Measurements from ENCODE around the gene ROCK1. TPM values are rescaled to one million over a fixed set of nuclear protein-coding genes. Genes with fewer than 3 reads are reported as not detected.

The ROCK1 gene
- total and polyA plus RNA-seq, 2 donors (not counting 3 experiments of a cell fraction or from before 2014, with no cell fraction given): 5.3 to 53.0 TPM

DNA sequence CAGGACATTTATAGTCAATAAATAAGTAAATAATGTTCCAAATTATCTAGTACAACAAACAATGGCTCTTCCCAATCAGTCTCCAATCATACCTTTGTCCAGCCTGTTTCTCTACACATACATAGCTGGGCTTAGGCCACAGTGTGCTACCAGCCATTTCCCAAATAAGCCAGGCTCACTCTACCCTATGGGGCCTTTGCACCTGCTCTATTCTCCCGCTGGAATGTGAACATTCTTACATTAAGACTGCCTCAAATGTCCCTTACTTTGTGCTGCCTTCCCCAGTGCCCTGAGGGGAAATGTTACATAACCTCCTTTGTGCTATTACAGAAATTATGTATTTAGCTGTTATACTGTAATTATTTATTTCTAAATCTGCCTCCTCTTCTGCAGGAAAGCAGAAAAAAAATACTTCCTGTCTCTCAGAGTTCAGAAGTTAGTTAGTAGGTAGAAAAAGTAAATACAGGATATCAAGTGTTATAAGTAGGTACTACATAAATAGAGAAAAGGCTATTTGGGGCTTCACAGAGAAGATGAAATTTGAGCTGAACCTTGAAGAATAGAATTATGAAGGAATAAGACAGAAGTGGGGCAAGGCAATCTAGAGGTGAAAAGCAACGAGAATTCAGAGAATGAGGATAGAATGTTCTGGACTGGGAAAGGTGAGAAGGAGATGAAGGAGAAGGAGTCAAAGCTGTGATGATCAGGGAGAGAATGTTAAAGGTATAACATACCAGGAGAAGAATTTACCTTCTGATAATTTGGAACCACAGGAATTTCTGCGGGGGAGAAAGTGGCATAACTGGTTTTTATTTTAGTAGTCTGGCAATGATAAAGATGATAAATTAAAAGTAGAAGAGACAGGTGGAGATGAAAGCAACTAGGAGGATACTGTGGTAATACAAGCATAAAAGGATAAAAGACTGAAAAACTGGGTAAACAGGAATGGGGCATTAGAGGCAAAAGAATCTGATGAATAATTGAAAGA is 37.0 kb downstream of the ROCK1 start:
- Histone ChIP-seq H3K4me3 (replicated peaks in 1 of 3; ENCODE audit: insufficient read depth in 1 of 3, low read depth in 1 of 3, low read length in 3 of 3) (no peak overlapping the region), H4K20me1 (replicated peaks; ENCODE audit: control insufficient read depth, extremely low read depth, insufficient read depth, low read length) (peaks cover 9% of the 10 kb centered on the region), H3K4me2 (ENCODE audit: insufficient read depth, low read length) (no peak overlapping the region), H2AFZ (ENCODE audit: low read depth, low read length) (no peak overlapping the region), H3K79me2 (ENCODE audit: control insufficient read depth, insufficient read depth, low read length) (peaks cover 88% of the 10 kb centered on the region), H3K27ac (ENCODE audit: insufficient read depth, low read depth, low read length) (no peak overlapping the region), H3K4me1 (ENCODE audit: control insufficient read depth, extremely low read depth, insufficient read depth, low read length) (no peaks in the 10 kb centered on the region), H3K9me3 (replicated peaks; ENCODE audit: control insufficient read depth, insufficient read depth, low read length) (no peaks in the 10 kb centered on the region), H3K9me1 (replicated peaks; ENCODE audit: control insufficient read depth, extremely low read depth, insufficient read depth, low read length) (no peaks in the 10 kb centered on the region), H3K27me3 (ENCODE audit: control insufficient read depth in 2 of 2, insufficient read depth in 2 of 2, low read length in 2 of 2) (no peaks in the 10 kb centered on the region), H3K36me3 (ENCODE audit: control insufficient read depth in 2 of 2, extremely low read depth in 1 of 2, insufficient read depth in 2 of 2, low read length in 2 of 2) (no peaks in the 10 kb centered on the region), H3K9ac (replicated peaks; ENCODE audit: extremely low read depth, insufficient read depth, low read length) (no peak overlapping the region)
- intact Hi-C loops (cut with micrococcal nuclease): no loop called here
- POLR2A ChIA-PET: no interaction called here
- FAIRE-seq: no peak
- CTCF ChIA-PET: interaction anchor here (0.8 to 1.2 kb wide), 2 partner anchors 8 to 9 kb away, joined by 3 read pairs; no protein-coding TSS in a partner anchor
- peak; percentile 14 for DNase-seq (ENCODE audit: low read depth, low spot score)
- TF ChIP-seq EZH2 (IDR thresholded peaks at IDR 0.05; ENCODE audit: borderline replicate concordance, low read depth, low read length, severe bottlenecking): no peak
- TF ChIP-seq, protein P1, sequence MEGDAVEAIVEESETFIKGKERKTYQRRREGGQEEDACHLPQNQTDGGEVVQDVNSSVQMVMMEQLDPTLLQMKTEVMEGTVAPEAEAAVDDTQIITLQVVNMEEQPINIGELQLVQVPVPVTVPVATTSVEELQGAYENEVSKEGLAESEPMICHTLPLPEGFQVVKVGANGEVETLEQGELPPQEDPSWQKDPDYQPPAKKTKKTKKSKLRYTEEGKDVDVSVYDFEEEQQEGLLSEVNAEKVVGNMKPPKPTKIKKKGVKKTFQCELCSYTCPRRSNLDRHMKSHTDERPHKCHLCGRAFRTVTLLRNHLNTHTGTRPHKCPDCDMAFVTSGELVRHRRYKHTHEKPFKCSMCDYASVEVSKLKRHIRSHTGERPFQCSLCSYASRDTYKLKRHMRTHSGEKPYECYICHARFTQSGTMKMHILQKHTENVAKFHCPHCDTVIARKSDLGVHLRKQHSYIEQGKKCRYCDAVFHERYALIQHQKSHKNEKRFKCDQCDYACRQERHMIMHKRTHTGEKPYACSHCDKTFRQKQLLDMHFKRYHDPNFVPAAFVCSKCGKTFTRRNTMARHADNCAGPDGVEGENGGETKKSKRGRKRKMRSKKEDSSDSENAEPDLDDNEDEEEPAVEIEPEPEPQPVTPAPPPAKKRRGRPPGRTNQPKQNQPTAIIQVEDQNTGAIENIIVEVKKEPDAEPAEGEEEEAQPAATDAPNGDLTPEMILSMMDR (IDR thresholded peaks at IDR 0.05; ENCODE audit: extremely low read depth in 1 of 2, insufficient read depth in 1 of 2, low read depth in 1 of 2, low read length in 2 of 2): no peak
- BruUV-seq (replicated peaks): no TSS peak
- dilution Hi-C loops (cut with MboI; ENCODE audit: extremely low pct_ligation_motif_present, low sequenced_read_pairs): no loop called here

- Histone ChIP-seq H3K4me2 (ENCODE audit: insufficient read depth, low read length) (no peak overlapping the region), H4K20me1 (replicated peaks; ENCODE audit: control insufficient read depth, extremely low read depth, insufficient read depth, low read length) (peaks cover 14% of the 10 kb centered on the region), H3K79me2 (ENCODE audit: control insufficient read depth, insufficient read depth, low read length) (peaks cover 77% of the 10 kb centered on the region), H3K4me1 (ENCODE audit: control insufficient read depth, extremely low read depth, insufficient read depth, low read length) (no peaks in the 10 kb centered on the region), H3K9me3 (replicated peaks; ENCODE audit: control insufficient read depth, insufficient read depth, low read length) (no peaks in the 10 kb centered on the region), H3K9me1 (replicated peaks; ENCODE audit: control insufficient read depth, extremely low read depth, insufficient read depth, low read length) (no peaks in the 10 kb centered on the region), H2AFZ (ENCODE audit: low read depth, low read length) (no peak overlapping the region), H3K36me3 (ENCODE audit: control insufficient read depth in 2 of 2, extremely low read depth in 1 of 2, insufficient read depth in 2 of 2, low read length in 2 of 2) (no peaks in the 10 kb centered on the region), H3K27me3 (ENCODE audit: control insufficient read depth in 2 of 2, insufficient read depth in 2 of 2, low read length in 2 of 2) (no peaks in the 10 kb centered on the region), H3K9ac (replicated peaks; ENCODE audit: extremely low read depth, insufficient read depth, low read length) (no peak overlapping the region), H3K27ac (ENCODE audit: insufficient read depth, low read depth, low read length) (no peak overlapping the region), H3K4me3 (replicated peaks in 1 of 3; ENCODE audit: insufficient read depth in 1 of 3, low read depth in 1 of 3, low read length in 3 of 3) (no peak overlapping the region)
- CTCF ChIA-PET: interaction anchor here (1.4 kb wide), 1 partner anchor 10 kb away, joined by 3 read pairs; no protein-coding TSS in a partner anchor
- POLR2A ChIA-PET: no interaction called here
- FAIRE-seq (no peak), DNase-seq (ENCODE audit: low read depth, low spot score) (peak; percentile 12)
- intact Hi-C loops (cut with micrococcal nuclease): no loop called here
- no TSS peak for BruUV-seq (replicated peaks)
- TF ChIP-seq POLR2A (IDR thresholded peaks at IDR 0.05; ENCODE audit: low read depth, low read length) (no peak), GATA2 (IDR thresholded peaks at IDR 0.05; ENCODE audit: insufficient read depth, insufficient read length, low read depth, low read length) (no peak), JUN (IDR thresholded peaks at IDR 0.05; ENCODE audit: borderline replicate concordance, insufficient read depth, insufficient read length, low read depth) (no peak), MYC (IDR thresholded peaks at IDR 0.05; ENCODE audit: low read depth, low read length) (no peak), FOS (IDR thresholded peaks at IDR 0.05; ENCODE audit: borderline replicate concordance, insufficient read depth, low read length) (no peak), POLR2AphosphoS5 (IDR thresholded peaks at IDR 0.05; ENCODE audit: insufficient read depth, low read depth, low read length) (no peak), EZH2 (IDR thresholded peaks at IDR 0.05; ENCODE audit: borderline replicate concordance, low read depth, low read length, severe bottlenecking) (no peak)
- TF ChIP-seq, protein P1 (IDR thresholded peaks at IDR 0.05; ENCODE audit: extremely low read depth in 1 of 2, insufficient read depth in 1 of 2, low read depth in 1 of 2, low read length in 2 of 2): no peak
- TF ChIP-seq, protein P2, sequence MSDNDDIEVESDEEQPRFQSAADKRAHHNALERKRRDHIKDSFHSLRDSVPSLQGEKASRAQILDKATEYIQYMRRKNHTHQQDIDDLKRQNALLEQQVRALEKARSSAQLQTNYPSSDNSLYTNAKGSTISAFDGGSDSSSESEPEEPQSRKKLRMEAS (IDR thresholded peaks at IDR 0.05; ENCODE audit: insufficient read depth, insufficient read length): no peak
- dilution Hi-C loops (cut with MboI; ENCODE audit: extremely low pct_ligation_motif_present, low sequenced_read_pairs): no loop called here
Observed at GRCh38 chr18:21073180-21073579, 38.4 kb downstream of the ROCK1 start.
